B cell (primary cell): Measurements from ENCODE around the gene SUGP1. TPM values are rescaled to one million over a fixed set of nuclear protein-coding genes. Genes with fewer than 3 reads are reported as not detected.
A peak's percentile ranks its signal among the peaks of the same experiment; 100 is the strongest.

ENCODE experiments used
- ATAC-seq: fragments of 200-7000 bp; cut with Tn5 transposase; one replicate; pipeline ENCODE4 v1.10.0; 2021; ENCODE audit warnings: low read depth, mild to moderate bottlenecking, moderate number of reproducible peaks, moderate library complexity
- CTCF ChIA-PET: fragments of 350-600 bp; sonication (Branson Sonifier 250); formaldehyde crosslinking; loops from one replicate; lab custom pipeline; 2021; ENCODE audit warnings: antibody characterized with exemption, inconsistent platforms; lab: Charles Lee
- POLR2A ChIA-PET: fragments of 350-600 bp; sonication (Branson Sonifier 250); formaldehyde crosslinking; loops from one replicate; lab custom pipeline; 2021; ENCODE audit warnings: antibody characterized with exemption; lab: Charles Lee
- DNase-seq: peaks from one replicate; pipeline ENCODE4 v3.0.0; 2013
- H2AFZ ChIP-seq: 2 replicates; pipeline ENCODE4 v1.6.1; 2012; ENCODE audit warnings: mild to moderate bottlenecking, low read depth, low read length; ENCODE audit not compliant: insufficient read depth, poor library complexity, severe bottlenecking
- H3K27ac ChIP-seq, 2 donors: 1 replicate in 1 of 2; 2 replicates in 1 of 2; pipeline ENCODE4 v1.5.1; 2012 to 2013; ENCODE audit warnings: low read length in 2 of 2, mild to moderate bottlenecking in 2 of 2, moderate library complexity in 1 of 2
- H3K27me3 ChIP-seq, 4 experiments: fragments of 200-600 bp in 1 of 4; sonication (generic) in 1 of 4; replicated peaks in 1 of 4; 1 replicate in 2 of 4; 2 replicates in 2 of 4; pipeline versions ENCODE4 v1.6.1 to v1.7.0; 2013 to 2016; ENCODE audit warnings: low read length in 3 of 4, mild to moderate bottlenecking in 2 of 4, mixed read lengths in 1 of 4, moderate library complexity in 1 of 4; ENCODE audit not compliant: insufficient read depth in 4 of 4, control insufficient read depth in 3 of 4; ENCODE audit errors: control extremely low read depth in 1 of 4
- H3K36me3 ChIP-seq, 2 experiments: replicated peaks in 1 of 2; 1 replicate in 1 of 2; 2 replicates in 1 of 2; pipeline versions ENCODE4 v1.6.1 to v1.7.1; 2013; ENCODE audit warnings: low read length in 1 of 2; ENCODE audit not compliant: insufficient read depth in 2 of 2, control insufficient read depth in 1 of 2; ENCODE audit errors: control extremely low read depth in 1 of 2, extremely low read depth in 1 of 2
- H3K4me1 ChIP-seq, 2 donors: fragments of 200-600 bp in 1 of 2; sonication (generic) in 1 of 2; 1 replicate in 1 of 2; 2 replicates in 1 of 2; pipeline versions ENCODE4 v1.5.1 to v1.6.1; 2013 to 2017; ENCODE audit warnings: low read length in 2 of 2; ENCODE audit not compliant: control insufficient read depth in 2 of 2, insufficient read depth in 2 of 2
- H3K4me2 ChIP-seq: replicated peaks from 2 replicates; pipeline ENCODE3; 2012; ENCODE audit warnings: mild to moderate bottlenecking, low read depth, low read length; ENCODE audit not compliant: poor library complexity, severe bottlenecking
- H3K4me3 ChIP-seq, 5 experiments: fragments of 200-600 bp in 1 of 5; sonication (generic) in 1 of 5; 1 replicate in 3 of 5; 2 replicates in 2 of 5; pipeline versions ENCODE4 v1.5.1 to v1.7.0; 2011 to 2016; ENCODE audit warnings: low read length in 4 of 5, mild to moderate bottlenecking in 4 of 5, low read depth in 2 of 5, control low read depth in 1 of 5, moderate library complexity in 1 of 5; ENCODE audit not compliant: insufficient read depth in 1 of 5; ENCODE audit errors: control extremely low read depth in 1 of 5, extremely low read depth in 1 of 5
- H3K79me2 ChIP-seq: fragments of 200-600 bp; sonication (generic); one replicate; pipeline ENCODE4 v1.6.0; 2016; ENCODE audit warnings: low read length; ENCODE audit not compliant: control insufficient read depth, insufficient read depth
- H3K9ac ChIP-seq: fragments of 200-600 bp; sonication (generic); 2 replicates; pipeline ENCODE4 v1.6.1; 2017; ENCODE audit warnings: mild to moderate bottlenecking, low read length, moderate library complexity
- H3K9me3 ChIP-seq, 3 donors: one replicate each; pipeline versions ENCODE4 v1.6.1 to v1.7.1; 2013; ENCODE audit warnings: low read length in 2 of 3; ENCODE audit not compliant: control insufficient read depth in 2 of 3, insufficient read depth in 1 of 3; ENCODE audit errors: control extremely low read depth in 1 of 3
- H4K20me1 ChIP-seq: 2 replicates; pipeline ENCODE4 v1.6.0; 2012; ENCODE audit warnings: mild to moderate bottlenecking, low read length; ENCODE audit not compliant: insufficient read depth, control insufficient read depth, poor library complexity, severe bottlenecking
- H3K27ac Mint-ChIP-seq: one replicate; pipeline ENCODE4 v1.8.0; 2021; ENCODE audit warnings: mixed read lengths
- H3K27me3 Mint-ChIP-seq: one replicate; pipeline ENCODE4 v1.8.0; 2021; ENCODE audit warnings: mixed read lengths
- H3K4me1 Mint-ChIP-seq: one replicate; pipeline ENCODE4 v1.8.0; 2021; ENCODE audit warnings: mixed read lengths
- H3K4me3 Mint-ChIP-seq: one replicate; pipeline ENCODE4 v1.8.0; 2021; ENCODE audit warnings: mixed read lengths
- H3K9me3 Mint-ChIP-seq: one replicate; pipeline ENCODE4 v1.8.0; 2022; ENCODE audit warnings: mixed read lengths; ENCODE audit not compliant: insufficient read depth
- CTCF ChIP-seq: fragments of 200-600 bp; IDR thresholded peaks from one replicate; pipeline ENCODE4 v1.8.0; 2022; ENCODE audit warnings: antibody characterized with exemption, mild to moderate bottlenecking
- EZH2 ChIP-seq: IDR thresholded peaks from 2 replicates; pipeline ENCODE4 v1.6.1; 2012; ENCODE audit warnings: borderline replicate concordance, low read depth, mild to moderate bottlenecking, moderate library complexity, low read length; ENCODE audit not compliant: insufficient read depth, poor library complexity, severe bottlenecking
- WGBS: methylation state at CpG from one replicate; pipeline ENCODE4 v1.1.5; 2013; ENCODE audit warnings: missing lambda C conversion rate; ENCODE audit not compliant: insufficient coverage; 5-methylcytosine and 5-hydroxymethylcytosine counted together
- intact Hi-C: fragments of 100-400 bp; cut with micrococcal nuclease; formaldehyde crosslinking; loops from one replicate; pipeline ENCODE4 v1.10.0; 2022
- polyA plus RNA-seq: library from polyadenylated mRNA; depleted of rRNA; stranded (reverse); fragments of >200 nt; gene quantifications from 2 replicates; pipeline ENCODE4 v1.2.3, GENCODE V29; 2012
- total RNA-seq, 2 donors: library from RNA; stranded (reverse); fragments of 120-200 nt in 1 of 2; gene quantifications; 1 replicate in 1 of 2; 2 replicates in 1 of 2; pipeline versions ENCODE4 v1.2.3 to v1.2.4, GENCODE V29; 2013 to 2022

The SUGP1 gene
- total and polyA plus RNA-seq, 2 donors (not counting 1 experiment from before 2014, with no cell fraction given), result 61.3 to 86.9 TPM

GRCh38 chr19:19327672-19328071 is 7.4 kb upstream of the SUGP1 start:
- ATAC-seq (no peak), DNase-seq (no peak)
- peaks cover 33% of the 10 kb centered on the region for H3K4me1 Mint-ChIP-seq
- H3K4me2 ChIP-seq, result no peak overlapping the region
- H3K9me3 ChIP-seq, result no peaks in the 10 kb centered on the region
- no peaks in the 10 kb centered on the region for H3K9me3 Mint-ChIP-seq
- TF ChIP-seq CTCF, result no peak
- no peak for TF ChIP-seq EZH2
- POLR2A ChIA-PET, result no interaction called here
- peaks cover 91% of the 10 kb centered on the region for H3K79me2 ChIP-seq
- peaks cover 2 to 46% of the 10 kb centered on the region in 2 experiments for H3K36me3 ChIP-seq
- CTCF ChIA-PET, result no interaction called here
- over 99% methylated on average over 8 of the region's 8 CpGs for WGBS
- intact Hi-C loops, result no loop called here
- no peaks in the 10 kb centered on the region for H3K27me3 Mint-ChIP-seq
- peaks cover 72% of the 10 kb centered on the region for H4K20me1 ChIP-seq
- no peak overlapping the region for H2AFZ ChIP-seq
- no peak overlapping the region for H3K4me3 ChIP-seq
- no peaks in the 10 kb centered on the region for H3K27me3 ChIP-seq
- no peak overlapping the region for H3K9ac ChIP-seq
- H3K4me1 ChIP-seq, result peaks cover 10 to 17% of the 10 kb centered on the region in 2 donors
- no peak overlapping the region for H3K27ac ChIP-seq
- no peak overlapping the region for H3K4me3 Mint-ChIP-seq
- no peak overlapping the region for H3K27ac Mint-ChIP-seq

- no peak overlapping the region for H3K4me2 ChIP-seq
- H3K4me3 ChIP-seq, result no peak overlapping the region
- no peaks in the 10 kb centered on the region for H3K9me3 Mint-ChIP-seq
- no peak overlapping the region for H2AFZ ChIP-seq
- ChIA-PET CTCF (interaction anchor here (1.1 kb wide), 1 partner anchor 166 kb away, joined by 5 read pairs; no protein-coding TSS in a partner anchor), POLR2A (no interaction called here)
- no peak for ATAC-seq
- TF ChIP-seq CTCF (no peak), EZH2 (no peak)
- peaks cover 93% of the 10 kb centered on the region for H3K79me2 ChIP-seq
- H3K27me3 Mint-ChIP-seq, result no peaks in the 10 kb centered on the region
- peaks cover 47% of the 10 kb centered on the region for H4K20me1 ChIP-seq
- H3K9ac ChIP-seq, result no peak overlapping the region
- peaks cover 47% of the 10 kb centered on the region for H3K4me1 Mint-ChIP-seq
- H3K9me3 ChIP-seq, result no peaks in the 10 kb centered on the region
- peak overlapping the region in 1 of 2 donors; percentile 18 for H3K27ac ChIP-seq
- peaks cover 2 to 31% of the 10 kb centered on the region in 2 experiments for H3K36me3 ChIP-seq
- H3K4me1 ChIP-seq, result peaks cover 23 to 36% of the 10 kb centered on the region in 2 donors
- peak overlapping the region; percentile 20 for H3K27ac Mint-ChIP-seq
- intact Hi-C loops, result no loop called here
- no peaks in the 10 kb centered on the region for H3K27me3 ChIP-seq
- no peak for DNase-seq
- WGBS, result 96% methylated on average over 5 of the region's 7 CpGs
- peak overlapping the region; percentile 39 for H3K4me3 Mint-ChIP-seq
These were observed 3.9 kb upstream of the SUGP1 start for GRCh38 chr19:19324059-19324770.
